DOHH2 (cell line): ENCODE measurements around the gene SIK2.

Experiments
- EZH2phosphoT487 ChIP-seq: fragments of 200-600 bp; sonication (generic); IDR thresholded peaks from 2 replicates; pipeline ENCODE4 v1.6.1; 2017; ENCODE audit warnings: borderline replicate concordance, mild to moderate bottlenecking, antibody characterized with exemption, low read length, moderate library complexity, mixed read lengths
- TF ChIP-seq, protein P1 (sequence below): fragments of 200-600 bp; sonication (generic); IDR thresholded peaks from one replicate; pipeline ENCODE4 v1.5.1; 2014; ENCODE audit warnings: antibody characterized with exemption, mild to moderate bottlenecking, low read depth, low read length; ENCODE audit not compliant: poor library complexity, severe bottlenecking

DNA sequence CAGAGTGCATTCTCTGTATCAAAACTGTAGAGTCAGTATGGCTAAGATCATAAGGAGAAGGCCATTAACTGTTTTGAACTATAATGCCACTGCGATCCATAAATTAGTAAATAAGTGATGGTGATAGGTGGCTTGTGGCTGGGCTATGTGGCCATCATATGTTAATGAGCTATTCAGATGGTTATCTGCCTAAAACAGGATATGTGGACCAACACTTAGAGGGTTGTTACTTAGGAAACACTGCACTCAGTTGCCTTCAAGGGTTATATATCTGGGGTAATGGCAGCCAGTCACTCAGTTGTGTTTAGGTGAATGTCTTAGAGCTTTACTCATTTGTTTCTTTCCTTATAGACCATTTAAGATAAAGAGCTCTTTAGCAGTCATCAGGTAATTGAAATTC lies 97.9 kb downstream of the SIK2 start:
- TF ChIP-seq, protein P1, sequence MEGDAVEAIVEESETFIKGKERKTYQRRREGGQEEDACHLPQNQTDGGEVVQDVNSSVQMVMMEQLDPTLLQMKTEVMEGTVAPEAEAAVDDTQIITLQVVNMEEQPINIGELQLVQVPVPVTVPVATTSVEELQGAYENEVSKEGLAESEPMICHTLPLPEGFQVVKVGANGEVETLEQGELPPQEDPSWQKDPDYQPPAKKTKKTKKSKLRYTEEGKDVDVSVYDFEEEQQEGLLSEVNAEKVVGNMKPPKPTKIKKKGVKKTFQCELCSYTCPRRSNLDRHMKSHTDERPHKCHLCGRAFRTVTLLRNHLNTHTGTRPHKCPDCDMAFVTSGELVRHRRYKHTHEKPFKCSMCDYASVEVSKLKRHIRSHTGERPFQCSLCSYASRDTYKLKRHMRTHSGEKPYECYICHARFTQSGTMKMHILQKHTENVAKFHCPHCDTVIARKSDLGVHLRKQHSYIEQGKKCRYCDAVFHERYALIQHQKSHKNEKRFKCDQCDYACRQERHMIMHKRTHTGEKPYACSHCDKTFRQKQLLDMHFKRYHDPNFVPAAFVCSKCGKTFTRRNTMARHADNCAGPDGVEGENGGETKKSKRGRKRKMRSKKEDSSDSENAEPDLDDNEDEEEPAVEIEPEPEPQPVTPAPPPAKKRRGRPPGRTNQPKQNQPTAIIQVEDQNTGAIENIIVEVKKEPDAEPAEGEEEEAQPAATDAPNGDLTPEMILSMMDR = no peak
- no peak for TF ChIP-seq EZH2phosphoT487
